Daoy (cell line): ENCODE measurements around the gene CD72. TPM values are rescaled to one million over a fixed set of nuclear protein-coding genes. Genes with fewer than 3 reads are reported as not detected.

Source experiments
- total RNA-seq: library from RNA; depleted of rRNA; stranded (reverse); fragments of >200 nt; shearing (Covaris generic); gene quantifications from 2 replicates; pipeline ENCODE4 v1.2.3, GENCODE V29; 2014; rRNA removed

The CD72 gene
- total RNA-seq, 1 experiment from 2014 or later = 1.7 TPM

Other genes with a start within 250 kb of the CD72 start
- gene RUSC2, start 128.3 kb downstream of the CD72 start, total RNA-seq = 18.2 and 20.7 TPM in 2 replicates
- gene TESK1, start 13.2 kb downstream of the CD72 start, total RNA-seq = 6.1 and 9.4 TPM in 2 replicates
- gene SIT1, start 32.5 kb upstream of the CD72 start, total RNA-seq = not detected in 2 replicates
- gene RMRP, start 39.6 kb upstream of the CD72 start, total RNA-seq = 3,813 and 4,416 TPM in 2 replicates
- 8.6 and 9.5 TPM in 2 replicates for gene CCDC107, start 39.9 kb upstream of the CD72 start, total RNA-seq
- gene ARHGEF39, start 46.8 kb upstream of the CD72 start, total RNA-seq = 2.9 and 4.2 TPM in 2 replicates
- gene CA9, start 55.5 kb upstream of the CD72 start, total RNA-seq = 0.42 TPM in 1 of 2 replicates, not detected in the other
- gene TPM2, start 71.5 kb upstream of the CD72 start, total RNA-seq = 793 and 977 TPM in 2 replicates
- 173 and 190 TPM in 2 replicates for gene TLN1, start 113.8 kb upstream of the CD72 start, total RNA-seq
- gene CREB3, start 114.3 kb upstream of the CD72 start, total RNA-seq = 97.9 and 104 TPM in 2 replicates
- 23.6 and 24.8 TPM in 2 replicates for gene GBA2, start 130.8 kb upstream of the CD72 start, total RNA-seq
- 11.7 and 16.3 TPM in 2 replicates for gene RGP1, start 130.9 kb upstream of the CD72 start, total RNA-seq
- 0.21 and 0.51 TPM in 2 replicates for gene MSMP, start 135.9 kb upstream of the CD72 start, total RNA-seq
- 2.1 and 3.4 TPM in 2 replicates for gene NPR2, start 173.2 kb upstream of the CD72 start, total RNA-seq
- gene SPAG8, start 193.8 kb upstream of the CD72 start, total RNA-seq = 0.57 and 0.65 TPM in 2 replicates
- gene HINT2, start 196.6 kb upstream of the CD72 start, total RNA-seq = 72.7 and 94.8 TPM in 2 replicates
- gene FAM221B, start 210.3 kb upstream of the CD72 start, total RNA-seq = not detected in 2 replicates
- 1.1 and 2.0 TPM in 2 replicates for gene TMEM8B, start 210.8 kb upstream of the CD72 start, total RNA-seq